GM12878 (cell line): Measurements from ENCODE around the gene NDUFA13. TPM values are rescaled to one million over a fixed set of nuclear protein-coding genes. Genes with fewer than 3 reads are reported as not detected.

Source experiments
- ATAC-seq: fragments of 200-7000 bp; cut with Tn5 transposase; 3 replicates; pipeline ENCODE4 v1.9.1; 2020; ENCODE audit warnings: mild to moderate bottlenecking, moderate library complexity
- BruUV-seq: library from RNA; stranded (reverse); fragments of 400-500 nt; replicated peaks from 2 replicates; lab custom pipeline; 2021; lab: Mats Ljungman, UMichigan
- CTCF ChIA-PET: fragments of 300-600 bp; sonication (Branson Sonifier 250); formaldehyde crosslinking; extraction: SDS; loops from one replicate; lab custom pipeline; 2021; ENCODE audit warnings: inconsistent platforms; lab: Yijun Ruan, JAX
- POLR2A ChIA-PET: fragments of 350-600 bp; formaldehyde crosslinking; extraction: SDS; loops from one replicate; lab custom pipeline; 2021; ENCODE audit warnings: inconsistent platforms; lab: Charles Lee
- RAD21 ChIA-PET: fragments of 300-600 bp; sonication (Branson Sonifier 250); formaldehyde crosslinking; loops from one replicate; lab custom pipeline; 2023; ENCODE audit warnings: antibody characterized with exemption; ENCODE audit not compliant: unreplicated experiment; lab: Charles Lee
- SMC1A ChIA-PET: fragments of 300-600 bp; sonication (Branson Sonifier 250); formaldehyde crosslinking; loops from one replicate; lab custom pipeline; 2023; ENCODE audit not compliant: unreplicated experiment, uncharacterized antibody; lab: Charles Lee
- DNase-seq: peaks from one replicate; pipeline ENCODE4 v3.0.0-alpha.2; 2011; ENCODE audit warnings: low read depth, low spot score
- FAIRE-seq: peaks from 3 replicates; lab custom pipeline; 2011; peaks lifted over from hg19 to GRCh38; lab: Jason Lieb, UNC
- H2AFZ ChIP-seq: 2 replicates; pipeline ENCODE4 v1.6.0; 2011; ENCODE audit warnings: low read depth, low read length, control low read depth; ENCODE audit not compliant: control insufficient read depth
- H3K27ac ChIP-seq: 2 replicates; pipeline ENCODE4 v1.5.1; 2011; ENCODE audit warnings: control low read depth; ENCODE audit not compliant: control insufficient read depth, insufficient read depth
- H3K27me3 ChIP-seq, 2 experiments: replicated peaks in 1 of 2; 2 replicates each; pipeline versions ENCODE4 v1.6.0 to v1.6.1; 2011; ENCODE audit warnings: low read length in 1 of 2; ENCODE audit not compliant: control insufficient read depth in 2 of 2, insufficient read depth in 2 of 2
- H3K36me3 ChIP-seq, 2 experiments: 2 replicates each; pipeline ENCODE4 v1.5.1; 2011; ENCODE audit warnings: low read length in 1 of 2; ENCODE audit not compliant: control insufficient read depth in 2 of 2, insufficient read depth in 2 of 2
- H3K4me1 ChIP-seq: 2 replicates; pipeline ENCODE4 v1.6.1; 2011; ENCODE audit warnings: mild to moderate bottlenecking, low read length, moderate library complexity, mixed read lengths; ENCODE audit not compliant: control insufficient read depth, insufficient read depth
- H3K4me2 ChIP-seq: 2 replicates; pipeline ENCODE4 v1.6.0; 2011; ENCODE audit warnings: control low read depth; ENCODE audit not compliant: control insufficient read depth, insufficient read depth
- H3K4me3 ChIP-seq: fragments of 200-600 bp; sonication (generic); 2 replicates; pipeline ENCODE4 v1.5.1; 2016
- H3K79me2 ChIP-seq: 2 replicates; pipeline ENCODE4 v1.6.0; 2011; ENCODE audit warnings: low read length; ENCODE audit not compliant: control insufficient read depth, insufficient read depth
- H3K9ac ChIP-seq: 2 replicates; pipeline ENCODE4 v1.8.0; 2011; ENCODE audit warnings: low read length, control low read depth, mixed read lengths; ENCODE audit not compliant: control insufficient read depth, insufficient read depth
- H3K9me3 ChIP-seq: replicated peaks from 3 replicates; pipeline ENCODE4 v1.5.1; 2011; ENCODE audit warnings: mild to moderate bottlenecking, low read length; ENCODE audit not compliant: control insufficient read depth, insufficient read depth
- H4K20me1 ChIP-seq: 2 replicates; pipeline ENCODE4 v1.6.0; 2011; ENCODE audit not compliant: control insufficient read depth, insufficient read depth
- ATF2 ChIP-seq: IDR thresholded peaks from 2 replicates; pipeline ENCODE4 v1.6.1; 2012; ENCODE audit warnings: low read length, inconsistent platforms
- ATF3 ChIP-seq: IDR thresholded peaks from 2 replicates; pipeline ENCODE4 v1.6.1; 2011; ENCODE audit warnings: low read depth, mild to moderate bottlenecking, low read length, moderate library complexity, borderline replicate concordance; ENCODE audit errors: extremely low read depth
- ATF7 ChIP-seq: fragments of 450-650 bp; IDR thresholded peaks from 2 replicates; pipeline ENCODE4 v1.6.1; 2016; ENCODE audit warnings: low read depth, mild to moderate bottlenecking
- JUNB ChIP-seq: IDR thresholded peaks from 2 replicates; pipeline ENCODE4 v1.6.1; 2016; ENCODE audit warnings: antibody characterized with exemption, mild to moderate bottlenecking
- KDM1A ChIP-seq: fragments of 200-600 bp; sonication (generic); IDR thresholded peaks from 2 replicates; pipeline ENCODE4 v1.6.1; 2016; ENCODE audit warnings: borderline replicate concordance
- MTA2 ChIP-seq: fragments of 450-650 bp; IDR thresholded peaks from 2 replicates; pipeline ENCODE4 v1.6.1; 2016; ENCODE audit warnings: low read depth, mild to moderate bottlenecking, moderate library complexity
- SMC3 ChIP-seq: IDR thresholded peaks from 2 replicates; pipeline ENCODE4 v1.6.1; 2011; ENCODE audit warnings: low read length, improper control_type of control experiment, borderline replicate concordance
- ZBTB40 ChIP-seq: fragments of 450-650 bp; IDR thresholded peaks from 2 replicates; pipeline ENCODE4 v1.6.1; 2016; ENCODE audit warnings: mild to moderate bottlenecking, moderate library complexity, borderline replicate concordance
- ZNF217 ChIP-seq: fragments of 450-650 bp; IDR thresholded peaks from 2 replicates; pipeline ENCODE4 v1.6.1; 2017; ENCODE audit warnings: antibody characterized with exemption, mild to moderate bottlenecking
- ZNF622 ChIP-seq: fragments of 450-650 bp; IDR thresholded peaks from 2 replicates; pipeline ENCODE4 v1.6.1; 2017; ENCODE audit warnings: mild to moderate bottlenecking, inconsistent platforms
- WGBS: methylation state at CpG from one replicate; pipeline ENCODE4 v1.1.6; 2016; ENCODE audit warnings: low lambda C conversion rate; ENCODE audit not compliant: insufficient replicate concordance, insufficient coverage; ENCODE audit errors: missing lambda C conversion rate; 5-methylcytosine and 5-hydroxymethylcytosine counted together
- in situ Hi-C: fragments of 300-500 bp; cut with MboI; formaldehyde crosslinking; loops from 9 replicates; pipeline ENCODE4 v1.14.3; 2018; ENCODE audit warnings: mixed read lengths
- intact Hi-C: fragments of 100-400 bp; cut with micrococcal nuclease; formaldehyde crosslinking; loops from one replicate; pipeline ENCODE4 v1.14.2; 2022; ENCODE audit not compliant: unreplicated experiment
- polyA plus RNA-seq, 11 experiments: library from polyadenylated mRNA; depleted of rRNA in 4 of 11; unstranded in 6 of 11; stranded (reverse) in 5 of 11; fragments of >200 nt; fragmentation: Nextera tagmentation in 4 of 11; fragmentation: Illumina TruSeq in 1 of 11; extraction: Ambion mirVana in 4 of 11; extraction: Trizol in 1 of 11; gene quantifications; 1 replicate in 1 of 11; 2 replicates in 10 of 11; pipeline versions ENCODE4 v1.2.1 to v1.2.3, GENCODE V29; 2011 to 2016; ENCODE audit warnings: inconsistent platforms in 2 of 11, missing spikeins in 2 of 11, low read depth in 1 of 11
- total RNA-seq, 4 experiments: library from RNA; depleted of rRNA in 3 of 4; stranded (reverse); fragments of >200 nt in 3 of 4; fragmentation: Illumina TruSeq in 1 of 4; extraction: Trizol in 1 of 4; gene quantifications; 2 replicates each; pipeline versions ENCODE4 v1.2.1 to v1.2.3, GENCODE V29; 2013 to 2021

NDUFA13 gene
- total and polyA plus RNA-seq, 10 of the 15 experiments (the other 5 are each of a cell fraction or from before 2014, with no cell fraction given) = 224 to 586 (median 456) TPM

GRCh38 chr19:19477705-19478383 is 38.2 kb upstream of the NDUFA13 start:
- no peak overlapping the region for H3K9ac ChIP-seq
- no TSS peak for BruUV-seq
- peaks cover 7% of the 10 kb centered on the region for H4K20me1 ChIP-seq
- 96% methylated on average over 10 of the region's 10 CpGs for WGBS
- intact Hi-C loops = no loop called here
- H3K36me3 ChIP-seq = peaks cover 9 to 14% of the 10 kb centered on the region in 2 experiments
- in situ Hi-C loops = no loop called here
- TF ChIP-seq ZNF622 (no peak), KDM1A (no peak)
- FAIRE-seq (no peak), ATAC-seq (no peak), DNase-seq (no peak)
- H3K27me3 ChIP-seq = no peaks in the 10 kb centered on the region
- SMC1A ChIA-PET = no interaction called here
- H2AFZ ChIP-seq = no peak overlapping the region
- H3K79me2 ChIP-seq = peaks cover 37% of the 10 kb centered on the region
- POLR2A ChIA-PET = no interaction called here
- no peak overlapping the region for H3K4me2 ChIP-seq
- RAD21 ChIA-PET = no interaction called here
- no peak overlapping the region for H3K27ac ChIP-seq
- no peak overlapping the region for H3K4me3 ChIP-seq
- H3K4me1 ChIP-seq = peaks cover 36% of the 10 kb centered on the region
- H3K9me3 ChIP-seq = no peaks in the 10 kb centered on the region
- CTCF ChIA-PET = no interaction called here

- ATAC-seq = peak; percentile 61
- TF ChIP-seq MTA2 (no peak), ATF2 (no peak), ZNF217 (no peak), JUNB (no peak), ZBTB40 (no peak), ATF7 (no peak), KDM1A (no peak), ATF3 (no peak), SMC3 (no peak)
Observed at GRCh38 chr19:19480688-19481087, 35.3 kb upstream of the NDUFA13 start.

More at GRCh38 chr19:19480688-19481087, 35.3 kb upstream of the NDUFA13 start:
- H3K4me1 ChIP-seq = peaks cover 28% of the 10 kb centered on the region
- ChIA-PET POLR2A (interaction anchor here (0.9 to 1.0 kb wide), 3 partner anchors 21 to 75 kb away, joined by 3 read pairs; partner anchors contain the start of gene GATAD2A), CTCF (interaction anchor here (1.0 to 2.7 kb wide), 5 partner anchors 10 to 562 kb away, joined by 3 to 21 read pairs (median 3); partner anchors contain the start of genes COPE and DDX49), SMC1A (interaction anchor here (1.5 kb wide), 1 partner anchor 9 kb away, joined by 3 read pairs; no protein-coding TSS in a partner anchor), RAD21 (interaction anchor here (0.8 to 1.2 kb wide), 2 partner anchors 10 to 76 kb away, joined by 3 to 4 read pairs; partner anchors contain the start of gene GATAD2A)
- WGBS = 18% methylated on average over 5 of the region's 5 CpGs
- in situ Hi-C loops = no loop called here
- no peak overlapping the region for H3K4me3 ChIP-seq
- H3K9me3 ChIP-seq = no peaks in the 10 kb centered on the region
- peak; percentile 62 for FAIRE-seq
- BruUV-seq = no TSS peak
- H2AFZ ChIP-seq = no peak overlapping the region
- H3K27me3 ChIP-seq = no peaks in the 10 kb centered on the region
- H4K20me1 ChIP-seq = peaks cover 5% of the 10 kb centered on the region; the same call in 1 of the 2 replicates
- intact Hi-C loops = no loop called here
- peak overlapping the region; percentile 18 for H3K27ac ChIP-seq
- no peak overlapping the region for H3K9ac ChIP-seq
- H3K36me3 ChIP-seq = peaks cover 4 to 18% of the 10 kb centered on the region in 2 experiments
- DNase-seq = peak; percentile 39
- 0 out of 2 replicates have a peak overlapping the region, but pooled peaks have one; percentile 17 for H3K4me2 ChIP-seq
- peaks cover 19% of the 10 kb centered on the region for H3K79me2 ChIP-seq
